Adrenal gland (tissue), 5 donors: ENCODE measurements around the gene METTL14.

Source experiments
- POLR2A ChIP-seq, 2 donors: fragments of 450-650 bp; IDR thresholded peaks; one replicate each; pipeline ENCODE4 v1.6.1; 2017; ENCODE audit warnings: antibody characterized with exemption in 2 of 2, mild to moderate bottlenecking in 2 of 2, moderate library complexity in 1 of 2
- TF ChIP-seq, protein P1 (sequence below), 6 experiments: fragments of 450-650 bp in 4 of 6; fragments of 200-600 bp in 2 of 6; sonication (generic) in 1 of 6; IDR thresholded peaks; 1 replicate in 5 of 6; 2 replicates in 1 of 6; pipeline versions ENCODE4 v1.5.1 to v1.8.0; 2016 to 2021; ENCODE audit warnings: antibody characterized with exemption in 6 of 6, mild to moderate bottlenecking in 2 of 6, moderate library complexity in 1 of 6
- donor health status: DM: no; HTN: no; CAD: no.

DNA sequence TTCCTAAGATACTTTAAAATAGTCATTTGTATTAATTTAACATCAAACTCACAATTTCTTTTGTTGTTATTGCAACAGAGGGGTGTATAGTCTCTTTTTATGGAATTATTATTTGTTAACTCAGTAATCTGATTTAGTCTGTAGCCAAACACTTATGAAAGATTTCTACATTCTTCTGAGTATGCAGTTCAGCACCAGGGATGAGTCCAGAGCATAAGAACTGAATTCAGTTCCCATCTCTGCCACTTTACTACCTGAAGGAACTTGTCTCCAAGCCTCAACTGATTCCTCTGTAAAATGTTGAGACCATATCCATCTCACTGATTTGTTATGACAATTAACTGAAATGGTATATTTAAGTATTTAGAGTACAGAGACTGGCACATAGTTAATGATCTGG lies 45.5 kb downstream of the METTL14 start:
- TF ChIP-seq, protein P1, sequence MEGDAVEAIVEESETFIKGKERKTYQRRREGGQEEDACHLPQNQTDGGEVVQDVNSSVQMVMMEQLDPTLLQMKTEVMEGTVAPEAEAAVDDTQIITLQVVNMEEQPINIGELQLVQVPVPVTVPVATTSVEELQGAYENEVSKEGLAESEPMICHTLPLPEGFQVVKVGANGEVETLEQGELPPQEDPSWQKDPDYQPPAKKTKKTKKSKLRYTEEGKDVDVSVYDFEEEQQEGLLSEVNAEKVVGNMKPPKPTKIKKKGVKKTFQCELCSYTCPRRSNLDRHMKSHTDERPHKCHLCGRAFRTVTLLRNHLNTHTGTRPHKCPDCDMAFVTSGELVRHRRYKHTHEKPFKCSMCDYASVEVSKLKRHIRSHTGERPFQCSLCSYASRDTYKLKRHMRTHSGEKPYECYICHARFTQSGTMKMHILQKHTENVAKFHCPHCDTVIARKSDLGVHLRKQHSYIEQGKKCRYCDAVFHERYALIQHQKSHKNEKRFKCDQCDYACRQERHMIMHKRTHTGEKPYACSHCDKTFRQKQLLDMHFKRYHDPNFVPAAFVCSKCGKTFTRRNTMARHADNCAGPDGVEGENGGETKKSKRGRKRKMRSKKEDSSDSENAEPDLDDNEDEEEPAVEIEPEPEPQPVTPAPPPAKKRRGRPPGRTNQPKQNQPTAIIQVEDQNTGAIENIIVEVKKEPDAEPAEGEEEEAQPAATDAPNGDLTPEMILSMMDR (IDR thresholded peaks at IDR 0.05), result no peak
- TF ChIP-seq POLR2A (IDR thresholded peaks at IDR 0.05), result no peak
